Measurements from ENCODE around the gene CLCNKA. TPM values are rescaled to one million over a fixed set of nuclear protein-coding genes. Genes with fewer than 3 reads are reported as not detected.

CLCNKA gene
- total RNA-seq, 1 experiment from 2014 or later = 1.0 TPM

- Histone ChIP-seq H3K27ac (no peak overlapping the region), H3K4me1 (replicated peaks; ENCODE audit: insufficient read depth) (peaks cover 5% of the 10 kb centered on the region; the same call in 1 of the 2 replicates), H3K36me3 (ENCODE audit: low read depth) (no peaks in the 10 kb centered on the region), H3K27me3 (ENCODE audit: insufficient read depth, low read depth) (no peaks in the 10 kb centered on the region), H3K9me2 (ENCODE audit: insufficient read depth) (no peaks in the 10 kb centered on the region), H3K79me2 (ENCODE audit: low read depth) (no peaks in the 10 kb centered on the region), H3K4me2 (no peak overlapping the region), H3K9me3 (ENCODE audit: insufficient read depth, low read depth) (no peaks in the 10 kb centered on the region), H4K20me1 (ENCODE audit: insufficient read depth) (no peaks in the 10 kb centered on the region), H3K4me3 (no peak overlapping the region), H3F3A (ENCODE audit: insufficient read depth, low read depth) (peaks cover 10% of the 10 kb centered on the region; the same call in 1 of the 2 replicates), H2AFZ (no peak overlapping the region)
- DNase-seq = no peak
- intact Hi-C loops (cut with micrococcal nuclease; ENCODE audit: unreplicated experiment) = no loop called here
- POLR2A ChIA-PET (ENCODE audit: unreplicated experiment) = no interaction called here
- BruUV-seq (replicated peaks) = no TSS peak
- CTCF ChIA-PET = interaction anchor here (0.7 kb wide), 1 partner anchor 32 kb away, joined by 3 read pairs; no protein-coding TSS in a partner anchor
- no peak for TF ChIP-seq EZH2 (IDR thresholded peaks at IDR 0.05; ENCODE audit: low read depth)
Measured at GRCh38 chr1:16015960-16016901, 5.6 kb upstream of the CLCNKA start.

DNA sequence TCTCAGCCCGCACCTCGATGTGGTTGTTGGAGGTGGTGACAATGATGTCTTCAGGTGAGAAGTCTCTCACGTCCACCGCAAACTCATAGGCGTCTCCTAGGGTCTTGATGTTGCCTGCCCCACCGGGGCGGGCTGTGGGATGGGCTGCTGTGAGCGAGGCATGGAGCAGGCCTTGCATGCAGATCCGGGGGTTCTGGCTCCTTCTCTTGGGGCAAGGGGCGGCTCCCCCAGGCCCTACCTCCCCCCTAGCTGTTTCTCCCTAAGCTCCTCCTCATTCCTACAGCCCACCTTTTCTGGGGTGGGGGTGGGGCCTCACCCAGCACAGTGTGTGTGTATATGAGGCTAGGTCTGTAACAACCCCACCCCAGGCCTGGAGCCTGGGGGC, 4.8 kb upstream of the CLCNKA start:
- TF ChIP-seq EZH2 (IDR thresholded peaks at IDR 0.05; ENCODE audit: low read depth) (no peak), CTCF (conservative IDR thresholded peaks at IDR 0.05) (no peak)
- BruUV-seq (replicated peaks) = no TSS peak
- H3K9me2 ChIP-seq (ENCODE audit: insufficient read depth) = no peaks in the 10 kb centered on the region
- H2AFZ ChIP-seq = no peak overlapping the region
- H3K79me2 ChIP-seq (ENCODE audit: low read depth) = no peaks in the 10 kb centered on the region
- no peak overlapping the region for H3K27ac ChIP-seq
- no peak for DNase-seq
- H3K9me3 ChIP-seq (ENCODE audit: insufficient read depth, low read depth) = no peaks in the 10 kb centered on the region
- no peaks in the 10 kb centered on the region for H3K27me3 ChIP-seq (ENCODE audit: insufficient read depth, low read depth)
- CTCF ChIA-PET = no interaction called here
- peaks cover 5% of the 10 kb centered on the region; the same call in 1 of the 2 replicates for H3K4me1 ChIP-seq (replicated peaks; ENCODE audit: insufficient read depth)
- H3K4me2 ChIP-seq = no peak overlapping the region
- H4K20me1 ChIP-seq (ENCODE audit: insufficient read depth) = no peaks in the 10 kb centered on the region
- POLR2A ChIA-PET (ENCODE audit: unreplicated experiment) = no interaction called here
- H3F3A ChIP-seq (ENCODE audit: insufficient read depth, low read depth) = peaks cover 10% of the 10 kb centered on the region; the same call in 1 of the 2 replicates
- H3K36me3 ChIP-seq (ENCODE audit: low read depth) = no peaks in the 10 kb centered on the region
- no peak overlapping the region for H3K4me3 ChIP-seq
- intact Hi-C loops (cut with micrococcal nuclease; ENCODE audit: unreplicated experiment) = no loop called here

DNA sequence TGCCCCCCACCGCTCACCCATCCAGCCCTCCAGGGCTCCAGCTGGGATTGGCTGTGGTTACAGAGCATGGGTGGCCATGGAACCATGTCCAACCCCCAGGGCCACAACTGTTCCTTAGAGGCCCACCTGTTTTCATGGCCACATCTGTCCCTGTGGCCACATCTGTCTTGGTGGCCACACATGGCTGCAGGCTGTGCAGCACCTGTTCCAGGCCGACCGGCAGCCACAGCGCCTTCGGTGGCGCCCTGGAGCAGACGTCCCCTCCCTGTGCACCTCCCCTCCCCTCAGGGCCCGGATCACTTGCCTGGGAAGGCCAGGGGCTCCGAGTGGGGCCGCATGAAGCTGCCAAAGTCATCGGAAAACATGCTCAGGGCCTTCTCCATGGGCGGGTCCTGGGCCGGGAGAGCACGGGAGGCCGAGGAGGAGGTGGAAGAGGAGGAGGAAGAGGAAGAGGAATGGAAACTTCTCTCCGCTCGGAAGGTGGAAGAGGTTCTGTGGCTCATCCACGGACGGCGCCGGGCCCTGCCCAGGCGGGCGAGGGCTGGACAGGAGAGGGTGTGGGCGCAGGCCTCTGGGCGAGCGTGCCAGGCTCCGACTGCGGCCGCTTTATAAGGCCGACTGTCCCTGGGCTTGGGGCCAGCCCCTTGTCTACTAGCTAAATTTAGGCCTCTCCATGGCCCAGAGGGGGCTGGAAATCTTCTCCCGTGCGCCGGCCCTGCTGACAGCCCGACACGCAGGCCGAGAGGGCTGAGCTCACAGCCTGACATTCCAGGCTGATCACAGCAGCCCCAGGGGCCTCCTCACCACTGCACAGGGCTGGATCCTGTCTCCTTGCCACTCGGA, 4.2 kb upstream of the CLCNKA start, which contains the start of gene HSPB7:
TSS of gene HSPB7 (minus strand) at position 583 of the 843 bp plus-strand sequence. CDS start at position 503, 80 bp downstream.
- no peak within 1 kb of the TSS for H3K4me3 ChIP-seq
- no peaks in the 10 kb centered on the region for H3K4me1 ChIP-seq (replicated peaks; ENCODE audit: insufficient read depth)
- H3K27ac ChIP-seq = no peak within 1 kb of the TSS
- H3K79me2 ChIP-seq (ENCODE audit: low read depth) = no peaks in the 10 kb centered on the region
- CTCF ChIA-PET = no interaction called here
- H2AFZ ChIP-seq = no peak within 1 kb of the TSS
- no peak within 1 kb of the TSS for H3K4me2 ChIP-seq
- TF ChIP-seq EZH2 (IDR thresholded peaks at IDR 0.05; ENCODE audit: low read depth) = no peak
- no peak for TF ChIP-seq CTCF (conservative IDR thresholded peaks at IDR 0.05)
- POLR2A ChIA-PET (ENCODE audit: unreplicated experiment) = interaction anchor here (0.7 kb wide), 1 partner anchor 1433 kb away, joined by 10 read pairs; no protein-coding TSS in a partner anchor
- H3K27me3 ChIP-seq (ENCODE audit: insufficient read depth, low read depth) = no peaks in the 10 kb centered on the region
- no TSS peak for BruUV-seq (replicated peaks)
- H3F3A ChIP-seq (ENCODE audit: insufficient read depth, low read depth) = peaks cover 10% of the 10 kb centered on the region; the same call in 1 of the 2 replicates
- intact Hi-C loops (cut with micrococcal nuclease; ENCODE audit: unreplicated experiment) = no loop called here
- H3K9me2 ChIP-seq (ENCODE audit: insufficient read depth) = no peaks in the 10 kb centered on the region
- H4K20me1 ChIP-seq (ENCODE audit: insufficient read depth) = no peaks in the 10 kb centered on the region
- DNase-seq = no peak
- H3K36me3 ChIP-seq (ENCODE audit: low read depth) = no peaks in the 10 kb centered on the region
- no peaks in the 10 kb centered on the region for H3K9me3 ChIP-seq (ENCODE audit: insufficient read depth, low read depth)
